PC-3 (cell line): ENCODE data around the gene LIMS2. TPM values are rescaled to one million over a fixed set of nuclear protein-coding genes. Genes with fewer than 3 reads are reported as not detected.

Experiments used
- ATAC-seq: fragments of 200-7000 bp; cut with Tn5 transposase; 2 replicates; pipeline ENCODE4 v1.9.1; 2020; ENCODE audit warnings: mild to moderate bottlenecking, moderate library complexity
- BruUV-seq: library from RNA; stranded (reverse); fragments of 400-500 nt; replicated peaks from 2 replicates; lab custom pipeline; 2021; lab: Mats Ljungman, UMichigan
- CTCF ChIA-PET: fragments of 300-600 bp; sonication (Branson Sonifier 250); formaldehyde crosslinking; loops from one replicate; lab custom pipeline; 2022; ENCODE audit warnings: antibody characterized with exemption; lab: Charles Lee
- POLR2A ChIA-PET: fragments of 300-600 bp; sonication (Branson Sonifier 250); formaldehyde crosslinking; loops from one replicate; lab custom pipeline; 2022; ENCODE audit warnings: antibody characterized with exemption; ENCODE audit not compliant: unreplicated experiment; lab: Charles Lee
- DNase-seq: peaks from one replicate; pipeline ENCODE4 v3.0.0-alpha.2; 2015
- H2AFZ ChIP-seq: fragments of 300-600 bp; sonication (generic); 2 replicates; pipeline ENCODE4 v1.6.0; 2016; ENCODE audit warnings: antibody characterized with exemption, low read length
- H3F3A ChIP-seq: fragments of 300-600 bp; sonication (generic); one replicate; pipeline ENCODE4 v1.6.0; 2017; ENCODE audit warnings: antibody characterized with exemption, low read length, control low read depth, mild to moderate bottlenecking; ENCODE audit not compliant: unreplicated experiment
- H3K27ac ChIP-seq: fragments of 300-600 bp; sonication (generic); 2 replicates; pipeline ENCODE4 v1.5.1; 2016; ENCODE audit warnings: mild to moderate bottlenecking, low read length
- H3K27me3 ChIP-seq: fragments of 300-600 bp; sonication (generic); 2 replicates; pipeline ENCODE4 v1.6.1; 2016; ENCODE audit warnings: low read length, mixed read lengths
- H3K36me3 ChIP-seq: fragments of 300-600 bp; sonication (generic); 2 replicates; pipeline ENCODE4 v1.6.1; 2016; ENCODE audit warnings: low read depth, mixed run types, low read length, mixed read lengths
- H3K4me1 ChIP-seq: fragments of 300-600 bp; sonication (generic); 2 replicates; pipeline ENCODE4 v1.5.1; 2016; ENCODE audit warnings: low read length; ENCODE audit not compliant: insufficient read depth
- H3K4me2 ChIP-seq: fragments of 300-600 bp; sonication (generic); 2 replicates; pipeline ENCODE4 v1.6.0; 2016; ENCODE audit warnings: low read length
- H3K4me3 ChIP-seq: fragments of 300-600 bp; sonication (generic); 2 replicates; pipeline ENCODE4 v1.5.1; 2016; ENCODE audit warnings: mild to moderate bottlenecking, low read length, mixed read lengths
- H3K79me2 ChIP-seq: fragments of 300-600 bp; sonication (generic); 2 replicates; pipeline ENCODE4 v1.6.1; 2017; ENCODE audit warnings: low read length, mixed read lengths
- H3K9ac ChIP-seq: fragments of 300-600 bp; sonication (generic); 2 replicates; pipeline ENCODE4 v1.6.0; 2016; ENCODE audit warnings: mild to moderate bottlenecking, low read length
- H3K9me2 ChIP-seq: fragments of 300-600 bp; sonication (generic); replicated peaks from 2 replicates; pipeline ENCODE4 v1.6.1; 2016; ENCODE audit warnings: mixed run types, low read length, mixed read lengths
- H3K9me3 ChIP-seq: fragments of 300-600 bp; sonication (generic); 2 replicates; pipeline ENCODE4 v1.6.1; 2016; ENCODE audit warnings: low read length, mixed read lengths
- H4K20me1 ChIP-seq: fragments of 300-600 bp; sonication (generic); 2 replicates; pipeline ENCODE4 v1.6.1; 2016; ENCODE audit warnings: low read length, mixed read lengths
- CTCF ChIP-seq: fragments of 300-600 bp; sonication (generic); conservative IDR thresholded peaks from 2 replicates; pipeline ENCODE4 v1.5.1; 2017; ENCODE audit warnings: antibody characterized with exemption, low read depth, mild to moderate bottlenecking, low read length
- EZH2 ChIP-seq: fragments of 300-600 bp; sonication (generic); IDR thresholded peaks from one replicate; pipeline ENCODE4 v1.6.1; 2017; ENCODE audit warnings: antibody characterized with exemption, mild to moderate bottlenecking, low read length; ENCODE audit not compliant: unreplicated experiment
- EZH2phosphoT487 ChIP-seq: fragments of 300-600 bp; sonication (generic); IDR thresholded peaks from 2 replicates; pipeline ENCODE4 v1.6.1; 2018; ENCODE audit warnings: mild to moderate bottlenecking, antibody characterized with exemption, low read length, borderline replicate concordance
- intact Hi-C: fragments of 100-400 bp; cut with micrococcal nuclease; formaldehyde crosslinking; loops from 2 replicates; pipeline ENCODE4 v1.9.0; 2023
- total RNA-seq: library from RNA; depleted of rRNA; stranded (reverse); fragments of >200 nt; gene quantifications from 2 replicates; pipeline ENCODE4 v1.2.3, GENCODE V29; 2014

The LIMS2 gene
- total RNA-seq, 1 experiment from 2014 or later = 5.0 TPM

GRCh38 chr2:127673291-127674069 is 1.9 kb downstream of the LIMS2 start:
- no peak overlapping the region for H3K9ac ChIP-seq
- H3K9me2 ChIP-seq = no peaks in the 10 kb centered on the region
- POLR2A ChIA-PET = no interaction called here
- intact Hi-C loops = no loop called here
- DNase-seq (no peak), ATAC-seq (no peak)
- H3K79me2 ChIP-seq = no peaks in the 10 kb centered on the region
- no peaks in the 10 kb centered on the region for H4K20me1 ChIP-seq
- no peak overlapping the region for H2AFZ ChIP-seq
- CTCF ChIA-PET = no interaction called here
- no peak overlapping the region for H3K27ac ChIP-seq
- TF ChIP-seq EZH2 (no peak), CTCF (no peak), EZH2phosphoT487 (no peak)
- peaks cover 5% of the 10 kb centered on the region; the same call in 1 of the 2 replicates for H3K4me1 ChIP-seq
- no peaks in the 10 kb centered on the region for H3F3A ChIP-seq
- H3K4me2 ChIP-seq = no peak overlapping the region
- no peaks in the 10 kb centered on the region for H3K9me3 ChIP-seq
- H3K36me3 ChIP-seq = no peaks in the 10 kb centered on the region
- H3K4me3 ChIP-seq = no peak overlapping the region
- no peaks in the 10 kb centered on the region for H3K27me3 ChIP-seq
- BruUV-seq = TSS peak; percentile 23

- Histone ChIP-seq H3K9me3 (0 out of 2 replicates have a peak, but pooled peaks cover 2% of the 10 kb centered on the region), H3K4me1 (peaks cover 5% of the 10 kb centered on the region; the same call in 1 of the 2 replicates), H3K4me3 (no peak overlapping the region), H3K36me3 (no peaks in the 10 kb centered on the region; the same call in 1 of the 2 replicates), H4K20me1 (no peaks in the 10 kb centered on the region), H3K27me3 (no peaks in the 10 kb centered on the region), H3K9ac (no peak overlapping the region), H3K4me2 (no peak overlapping the region), H3K27ac (no peak overlapping the region), H2AFZ (no peak overlapping the region), H3K79me2 (no peaks in the 10 kb centered on the region), H3F3A (no peaks in the 10 kb centered on the region), H3K9me2 (no peaks in the 10 kb centered on the region)
- no peak for DNase-seq
- no peak for ATAC-seq
- ChIA-PET POLR2A (interaction anchor here (0.5 kb wide), 1 partner anchor 82 kb away, joined by 3 read pairs; no protein-coding TSS in a partner anchor), CTCF (no interaction called here)
- TF ChIP-seq EZH2 (no peak), CTCF (no peak), EZH2phosphoT487 (no peak)
- BruUV-seq = no TSS peak
- intact Hi-C loops = no loop called here
These were observed 2.7 kb downstream of the LIMS2 start for GRCh38 chr2:127672341-127673224.
